HG03575 (cell line): ENCODE results near the gene AGAP1.

ENCODE experiments used
- ATAC-seq: cut with Tn5 transposase; IDR thresholded peaks from one replicate; pipeline ENCODE4 v1.9.1; 2021; ENCODE audit not compliant: unreplicated experiment, insufficient number of reproducible peaks, low FRiP score; ENCODE audit errors: extremely low read depth

The AGAP1 gene

GRCh38 chr2:235868645-235869044 lies 374.8 kb downstream of the AGAP1 start:
- no peak for ATAC-seq

- no peak for ATAC-seq
Observed at GRCh38 chr2:235870515-235870914, 376.7 kb downstream of the AGAP1 start.

DNA sequence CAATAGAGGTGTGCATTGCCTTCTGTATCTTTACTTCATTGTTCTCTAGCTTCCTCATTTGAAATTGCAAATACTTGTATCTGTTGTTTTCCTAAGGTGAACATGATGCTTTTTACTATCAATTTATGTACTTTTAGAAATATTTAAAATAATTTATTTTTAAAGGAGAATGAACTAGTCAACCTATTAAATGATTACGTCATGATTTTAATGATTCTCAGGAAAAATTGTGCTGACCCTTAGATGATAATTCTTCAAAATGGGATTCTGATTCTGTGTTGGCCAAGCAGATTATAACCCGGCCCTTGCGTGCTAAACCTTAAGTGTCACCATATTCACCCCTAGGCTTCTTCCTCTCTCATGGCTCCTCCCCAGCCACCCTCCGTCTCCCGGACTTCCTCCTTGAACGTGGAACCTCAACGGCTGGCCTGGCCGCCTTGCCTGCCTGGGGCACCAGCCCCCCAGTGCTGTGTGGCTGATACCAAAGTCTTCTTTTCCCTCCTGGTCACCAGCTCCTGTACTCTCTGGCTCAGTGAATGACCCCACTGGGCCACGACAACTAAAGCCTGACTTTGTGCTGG lies 382.3 kb downstream of the AGAP1 start:
- no peak for ATAC-seq

GRCh38 chr2:235877275-235877802 lies 383.5 kb downstream of the AGAP1 start:
- ATAC-seq: no peak

DNA sequence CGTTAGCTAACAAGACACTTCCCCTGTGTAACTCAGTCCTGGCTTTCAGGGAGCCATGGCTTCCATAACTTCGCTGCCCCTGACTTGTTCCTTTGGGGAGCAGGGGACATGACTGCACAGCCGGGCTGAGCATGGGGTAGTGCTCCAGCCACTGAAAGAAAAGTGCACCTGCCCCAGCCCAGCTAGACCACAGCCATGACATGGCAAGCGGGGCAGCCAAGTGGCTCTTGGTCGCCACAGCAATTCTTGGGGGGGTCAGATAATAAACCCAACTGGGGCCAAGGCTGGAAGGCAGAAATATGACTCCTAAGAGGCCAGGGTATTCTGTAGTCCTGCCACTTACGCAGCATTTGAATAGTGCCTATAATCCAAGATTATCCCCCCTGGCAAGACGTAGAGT lies 385.3 kb downstream of the AGAP1 start:
- ATAC-seq: no peak

DNA sequence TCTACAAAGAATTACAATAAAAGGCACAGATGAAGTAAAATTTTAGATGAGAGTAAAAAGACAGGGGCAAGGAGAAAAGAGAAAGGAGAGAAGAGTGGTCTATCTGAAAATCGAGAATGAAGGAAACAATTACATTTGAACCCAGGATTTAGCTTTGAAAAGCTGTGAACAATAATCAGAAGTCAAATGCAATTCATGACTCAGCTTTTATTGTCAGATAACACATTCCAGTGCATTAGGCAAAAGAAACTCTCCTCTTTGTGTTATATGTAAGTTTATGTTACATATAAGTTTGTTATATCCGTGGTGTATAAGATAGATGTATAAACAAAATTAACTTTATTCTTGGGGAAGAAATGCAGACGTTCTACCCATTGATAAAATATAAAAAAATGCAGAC lies 389.8 kb downstream of the AGAP1 start:
- no peak for ATAC-seq

- ATAC-seq: no peak
Observed at GRCh38 chr2:235889302-235889630, 395.4 kb downstream of the AGAP1 start.

DNA sequence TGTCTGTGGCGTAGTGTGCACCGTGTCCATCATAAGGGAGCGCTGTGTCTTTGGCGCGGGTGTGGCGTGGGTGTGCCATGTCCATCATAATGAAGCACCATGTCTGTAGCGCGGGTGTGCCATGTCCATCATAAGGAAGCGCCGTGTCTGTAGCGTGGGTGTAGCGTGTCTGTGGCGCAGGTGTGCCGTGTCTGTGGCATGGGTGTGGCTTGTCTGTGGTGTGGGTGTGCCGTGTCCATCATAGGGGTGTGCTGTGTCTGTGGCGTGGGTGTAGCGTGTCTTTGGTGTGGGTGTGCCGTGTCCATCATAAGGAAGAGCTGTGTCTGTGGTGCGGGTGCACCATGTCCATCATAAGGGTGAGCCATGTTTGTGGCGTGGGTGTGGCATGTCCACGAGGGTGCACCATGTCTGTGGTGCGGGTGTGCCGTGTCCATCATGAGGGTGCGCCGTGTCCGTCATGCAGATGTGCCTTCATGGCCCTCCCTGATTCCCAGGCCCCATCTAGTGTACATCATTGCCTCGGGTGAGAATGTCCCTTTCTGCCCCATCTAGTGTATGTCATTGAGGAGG lies 399.4 kb downstream of the AGAP1 start:
- no peak for ATAC-seq

DNA sequence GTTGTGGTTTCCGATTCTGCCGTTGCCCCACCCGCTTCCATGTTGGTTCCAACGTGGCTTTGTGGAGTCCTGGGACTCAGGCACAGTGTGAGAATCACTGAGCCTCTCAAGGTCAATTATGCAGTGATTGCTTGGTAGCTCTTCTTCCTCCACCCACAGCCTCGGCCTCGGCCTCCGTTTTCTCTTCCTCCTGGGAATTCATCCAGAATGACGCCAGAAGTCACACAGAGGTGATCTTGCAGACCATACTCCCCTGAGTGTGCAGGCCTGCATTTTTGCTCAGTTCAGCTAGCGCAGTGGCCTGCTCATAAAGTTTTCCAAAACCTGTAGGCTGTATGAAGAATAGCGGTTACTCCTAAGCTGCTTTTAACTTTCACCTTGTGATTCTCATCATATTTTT lies 401.0 kb downstream of the AGAP1 start:
- ATAC-seq: no peak

- ATAC-seq: no peak
Observed at GRCh38 chr2:235896061-235896460, 402.2 kb downstream of the AGAP1 start.

DNA sequence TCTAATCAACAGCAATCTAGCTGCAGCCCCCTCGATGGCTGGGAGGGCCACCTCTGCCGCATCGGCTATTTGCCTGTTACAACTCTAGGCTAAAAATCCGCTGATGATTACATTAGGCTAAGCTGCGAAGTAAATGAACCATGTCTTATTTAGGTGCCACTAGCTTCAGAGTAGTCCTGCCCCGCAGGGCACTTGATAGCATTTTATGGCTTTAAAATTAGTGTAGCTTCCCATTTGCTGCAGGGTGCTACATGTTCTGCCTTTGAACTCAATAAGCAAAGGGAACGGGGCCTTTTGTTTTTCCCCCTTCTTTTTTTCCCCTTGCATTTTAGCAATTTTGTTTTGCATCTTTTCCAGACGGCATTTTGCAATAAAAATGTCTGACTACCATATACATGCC lies 404.1 kb downstream of the AGAP1 start:
- no peak for ATAC-seq

DNA sequence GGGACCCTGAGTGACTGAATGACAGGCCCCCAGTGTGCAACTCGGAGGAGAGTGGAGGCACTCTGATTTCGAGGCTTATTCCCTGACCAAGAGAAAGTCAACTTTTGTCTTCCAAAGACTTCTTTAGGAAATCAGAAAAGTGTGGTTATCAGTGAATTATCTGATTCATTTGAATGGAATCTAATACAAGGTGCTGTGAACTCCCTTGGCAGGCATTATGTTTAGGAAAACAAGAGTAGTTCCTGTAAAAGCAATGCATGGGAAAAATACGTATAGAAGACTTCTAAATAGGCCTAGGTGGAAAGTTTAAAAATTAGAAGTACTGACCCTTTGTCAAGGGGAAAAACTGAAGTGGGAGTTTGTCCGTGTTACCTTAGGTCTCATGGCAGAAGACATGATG lies 404.9 kb downstream of the AGAP1 start:
- ATAC-seq: no peak

- ATAC-seq: no peak
Observed at GRCh38 chr2:235900631-235901030, 406.8 kb downstream of the AGAP1 start.

DNA sequence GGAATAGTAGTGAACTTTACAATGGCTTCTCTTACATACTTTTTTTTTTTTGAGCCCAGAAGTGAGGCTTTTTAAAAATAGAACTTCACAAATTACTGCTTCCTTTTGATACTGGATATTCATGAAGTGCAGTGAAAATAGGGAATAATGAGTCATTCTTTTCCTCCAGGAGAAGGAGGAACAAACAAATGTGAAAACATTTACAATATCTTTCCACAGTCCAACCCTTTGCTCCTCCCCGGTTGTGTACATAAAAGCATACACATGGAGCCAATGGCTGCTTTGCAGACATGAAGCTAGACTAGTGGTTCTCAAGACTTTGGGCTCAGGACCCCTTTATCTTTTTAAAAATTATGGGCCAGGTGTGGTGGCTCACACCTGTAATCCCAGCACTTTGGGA lies 407.4 kb downstream of the AGAP1 start:
- no peak for ATAC-seq

GRCh38 chr2:235903782-235904584 lies 410.1 kb downstream of the AGAP1 start:
- ATAC-seq: no peak

GRCh38 chr2:235904585-235904931 lies 410.7 kb downstream of the AGAP1 start:
- ATAC-seq: no peak

DNA sequence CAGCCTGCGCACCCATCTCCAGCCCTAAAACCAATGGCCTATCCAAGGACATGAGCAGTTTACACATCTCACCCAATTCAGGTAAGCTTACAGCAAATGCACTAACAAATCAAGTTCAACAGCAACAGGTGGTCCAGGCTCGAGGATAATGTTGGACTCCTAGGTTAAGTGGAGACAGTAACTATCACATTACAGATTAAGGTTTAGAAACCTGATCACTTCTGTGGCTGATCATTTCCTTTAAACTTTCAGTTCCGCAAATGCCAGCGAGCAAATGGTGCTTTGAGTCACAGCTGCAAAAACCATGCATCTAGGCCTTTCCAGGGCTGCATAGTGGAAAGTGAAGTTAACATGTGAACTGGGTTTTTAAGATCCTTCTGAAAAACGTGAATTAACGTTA lies 415.0 kb downstream of the AGAP1 start:
- ATAC-seq: no peak

DNA sequence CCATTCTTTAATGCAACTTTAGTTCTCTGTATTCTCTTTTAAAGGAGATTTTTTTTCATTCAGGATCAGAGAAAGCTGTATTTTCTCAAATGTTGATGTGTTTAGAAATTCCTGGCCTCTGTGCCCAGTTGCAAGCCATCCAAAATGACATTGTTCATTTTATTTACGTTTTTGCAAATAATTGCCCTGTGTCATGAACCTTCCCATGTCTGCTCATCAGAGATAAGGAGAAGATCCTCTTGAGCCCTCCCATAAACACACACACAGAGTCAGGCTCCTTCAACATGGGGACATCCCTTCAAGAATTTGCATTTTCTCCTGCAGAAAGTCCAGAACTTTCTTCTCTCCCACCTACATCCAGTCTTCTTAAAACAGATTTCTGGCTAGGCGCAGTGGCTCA lies 415.5 kb downstream of the AGAP1 start:
- ATAC-seq: no peak

- no peak for ATAC-seq
Observed at GRCh38 chr2:235910067-235910466, 416.2 kb downstream of the AGAP1 start.

- ATAC-seq: no peak
Observed at GRCh38 chr2:235911125-235911524, 417.3 kb downstream of the AGAP1 start.
